ENCODE results near the gene SEC14L6.

The SEC14L6 gene

DNA sequence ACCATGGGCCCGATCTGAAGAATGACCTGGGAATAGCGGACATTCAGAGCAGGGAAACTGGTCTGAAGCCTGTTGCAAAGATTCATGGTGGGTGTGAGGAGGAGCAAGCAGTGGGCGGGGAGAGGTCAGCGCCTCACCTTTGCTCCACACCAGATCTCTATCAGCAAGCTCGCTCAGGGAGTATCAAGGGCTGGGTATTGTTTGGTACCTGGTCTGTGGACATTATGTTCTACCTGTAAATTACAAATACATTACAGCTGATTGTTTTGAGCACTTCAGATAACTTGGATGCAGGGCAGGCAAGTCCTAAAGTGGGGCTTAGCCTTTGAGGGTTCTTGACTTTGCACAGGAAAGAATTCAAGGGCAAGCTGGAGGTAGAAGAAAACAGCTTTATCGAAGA lies 30.3 kb downstream of the SEC14L6 start:
- WGBS (ENCODE audit: extremely low coverage, insufficient coverage, low lambda C conversion rate) = no CpG with 5 or more reads among the region's 6 CpGs
- no peak overlapping the region for H4K8ac ChIP-seq (ENCODE audit: low read depth, low read length)
- no peak overlapping the region for H3K56ac ChIP-seq (ENCODE audit: low read length)
- H3K4ac ChIP-seq (ENCODE audit: low read depth, low read length) = no peak overlapping the region
- H3K23ac ChIP-seq (ENCODE audit: low read length) = no peak overlapping the region
- H3K4me2 ChIP-seq (ENCODE audit: low read length) = no peak overlapping the region
- H3K27ac ChIP-seq (ENCODE audit: low read depth, low read length) = no peak overlapping the region
- H3K36me3 ChIP-seq (ENCODE audit: control insufficient read depth, insufficient read depth, low read length) = no peaks in the 10 kb centered on the region
- no peak overlapping the region for H2BK120ac ChIP-seq (ENCODE audit: low read depth, low read length)
- H2AK5ac ChIP-seq (ENCODE audit: low read length) = no peak overlapping the region
- H3K18ac ChIP-seq (ENCODE audit: low read length) = no peak overlapping the region
- H4K5ac ChIP-seq (ENCODE audit: low read length) = no peak overlapping the region
- no peak overlapping the region for H2BK15ac ChIP-seq (replicated peaks; ENCODE audit: low read depth)
- no peak overlapping the region for H3K9ac ChIP-seq (ENCODE audit: low read length)
- H3K79me2 ChIP-seq (ENCODE audit: control insufficient read depth, insufficient read depth, low read length) = no peaks in the 10 kb centered on the region
- no peak overlapping the region for H2BK5ac ChIP-seq (ENCODE audit: low read length)
- no peaks in the 10 kb centered on the region for H3K27me3 ChIP-seq (ENCODE audit: insufficient read depth, low read length, poor library complexity)
- H3K79me1 ChIP-seq (ENCODE audit: low read length) = no peaks in the 10 kb centered on the region
- DNase-seq = no peak
- no peak overlapping the region for H3K4me3 ChIP-seq (ENCODE audit: low read length)
- no peaks in the 10 kb centered on the region for H3K4me1 ChIP-seq (ENCODE audit: control insufficient read depth, low read depth, low read length)

GRCh38 chr22:30514252-30514651 lies 32.3 kb downstream of the SEC14L6 start:
- H3K79me2 ChIP-seq (ENCODE audit: control insufficient read depth, insufficient read depth, low read length) = no peaks in the 10 kb centered on the region
- no peak overlapping the region for H3K23ac ChIP-seq (ENCODE audit: low read length)
- H3K79me1 ChIP-seq (ENCODE audit: low read length) = no peaks in the 10 kb centered on the region
- no peak overlapping the region for H3K27ac ChIP-seq (ENCODE audit: low read depth, low read length)
- H3K4me1 ChIP-seq (ENCODE audit: control insufficient read depth, low read depth, low read length) = no peaks in the 10 kb centered on the region
- H3K27me3 ChIP-seq (ENCODE audit: insufficient read depth, low read length, poor library complexity) = no peaks in the 10 kb centered on the region
- H4K5ac ChIP-seq (ENCODE audit: low read length) = no peak overlapping the region
- no peak overlapping the region for H3K4ac ChIP-seq (ENCODE audit: low read depth, low read length)
- no peak overlapping the region for H3K4me3 ChIP-seq (ENCODE audit: low read length)
- no peak overlapping the region for H2BK5ac ChIP-seq (ENCODE audit: low read length)
- no peak for DNase-seq
- no peak overlapping the region for H3K56ac ChIP-seq (ENCODE audit: low read length)
- no peaks in the 10 kb centered on the region for H3K36me3 ChIP-seq (ENCODE audit: control insufficient read depth, insufficient read depth, low read length)
- H3K9ac ChIP-seq (ENCODE audit: low read length) = no peak overlapping the region
- WGBS (ENCODE audit: extremely low coverage, insufficient coverage, low lambda C conversion rate) = no CpG with 5 or more reads among the region's 4 CpGs
- H4K8ac ChIP-seq (ENCODE audit: low read depth, low read length) = no peak overlapping the region
- H2BK15ac ChIP-seq (replicated peaks; ENCODE audit: low read depth) = no peak overlapping the region
- H2AK5ac ChIP-seq (ENCODE audit: low read length) = no peak overlapping the region
- no peak overlapping the region for H3K18ac ChIP-seq (ENCODE audit: low read length)
- no peak overlapping the region for H2BK120ac ChIP-seq (ENCODE audit: low read depth, low read length)
- H3K4me2 ChIP-seq (ENCODE audit: low read length) = no peak overlapping the region

DNA sequence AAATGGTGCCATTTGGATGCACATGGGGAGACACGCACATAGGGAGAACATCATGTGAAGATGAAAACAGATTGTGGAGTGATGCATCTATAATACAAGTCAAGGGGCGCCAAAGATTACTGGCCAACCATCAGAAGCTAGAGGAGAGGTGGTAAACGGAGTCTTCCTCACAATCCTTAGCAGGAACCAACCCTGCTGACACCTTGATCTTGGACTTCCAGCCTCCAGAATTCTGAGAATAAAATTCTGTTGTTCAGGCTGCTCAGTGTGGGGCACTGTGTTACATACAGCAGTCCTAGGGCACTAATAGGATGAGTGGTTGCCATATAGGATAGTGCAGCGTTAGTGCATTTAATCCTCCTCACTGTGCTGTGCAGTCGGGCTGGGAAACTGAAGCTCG lies 33.1 kb downstream of the SEC14L6 start:
- Histone ChIP-seq H3K9ac (ENCODE audit: low read length) (no peak overlapping the region), H3K79me1 (ENCODE audit: low read length) (no peaks in the 10 kb centered on the region), H3K18ac (ENCODE audit: low read length) (no peak overlapping the region), H3K27me3 (ENCODE audit: insufficient read depth, low read length, poor library complexity) (no peaks in the 10 kb centered on the region), H2BK5ac (ENCODE audit: low read length) (no peak overlapping the region), H3K27ac (ENCODE audit: low read depth, low read length) (no peak overlapping the region), H3K4me3 (ENCODE audit: low read length) (no peak overlapping the region), H3K4me2 (ENCODE audit: low read length) (no peak overlapping the region), H3K79me2 (ENCODE audit: control insufficient read depth, insufficient read depth, low read length) (no peaks in the 10 kb centered on the region), H4K8ac (ENCODE audit: low read depth, low read length) (no peak overlapping the region), H3K4me1 (ENCODE audit: control insufficient read depth, low read depth, low read length) (no peaks in the 10 kb centered on the region), H2BK120ac (ENCODE audit: low read depth, low read length) (no peak overlapping the region), H3K4ac (ENCODE audit: low read depth, low read length) (no peak overlapping the region), H3K56ac (ENCODE audit: low read length) (no peak overlapping the region), H3K23ac (ENCODE audit: low read length) (no peak overlapping the region), H2BK15ac (replicated peaks; ENCODE audit: low read depth) (no peak overlapping the region), H2AK5ac (ENCODE audit: low read length) (no peak overlapping the region), H4K5ac (ENCODE audit: low read length) (no peak overlapping the region), H3K36me3 (ENCODE audit: control insufficient read depth, insufficient read depth, low read length) (no peaks in the 10 kb centered on the region)
- WGBS (ENCODE audit: extremely low coverage, insufficient coverage, low lambda C conversion rate) = no CpG with 5 or more reads among the region's 6 CpGs
- no peak for DNase-seq

- H3K23ac ChIP-seq (ENCODE audit: low read length) = no peak overlapping the region
- no peak for DNase-seq
- no peak overlapping the region for H2AK5ac ChIP-seq (ENCODE audit: low read length)
- H2BK5ac ChIP-seq (ENCODE audit: low read length) = no peak overlapping the region
- no peaks in the 10 kb centered on the region for H3K36me3 ChIP-seq (ENCODE audit: control insufficient read depth, insufficient read depth, low read length)
- no peak overlapping the region for H2BK120ac ChIP-seq (ENCODE audit: low read depth, low read length)
- no peak overlapping the region for H4K8ac ChIP-seq (ENCODE audit: low read depth, low read length)
- no peak overlapping the region for H3K27ac ChIP-seq (ENCODE audit: low read depth, low read length)
- no peak overlapping the region for H2BK15ac ChIP-seq (replicated peaks; ENCODE audit: low read depth)
- H3K4me3 ChIP-seq (ENCODE audit: low read length) = no peak overlapping the region
- no peak overlapping the region for H3K9ac ChIP-seq (ENCODE audit: low read length)
- H3K56ac ChIP-seq (ENCODE audit: low read length) = no peak overlapping the region
- no peak overlapping the region for H4K5ac ChIP-seq (ENCODE audit: low read length)
- WGBS (ENCODE audit: extremely low coverage, insufficient coverage, low lambda C conversion rate) = no CpG with 5 or more reads among the region's 7 CpGs
- no peak overlapping the region for H3K4ac ChIP-seq (ENCODE audit: low read depth, low read length)
- H3K79me2 ChIP-seq (ENCODE audit: control insufficient read depth, insufficient read depth, low read length) = no peaks in the 10 kb centered on the region
- no peaks in the 10 kb centered on the region for H3K27me3 ChIP-seq (ENCODE audit: insufficient read depth, low read length, poor library complexity)
- H3K4me2 ChIP-seq (ENCODE audit: low read length) = no peak overlapping the region
- no peak overlapping the region for H3K18ac ChIP-seq (ENCODE audit: low read length)
- no peaks in the 10 kb centered on the region for H3K79me1 ChIP-seq (ENCODE audit: low read length)
- no peaks in the 10 kb centered on the region for H3K4me1 ChIP-seq (ENCODE audit: control insufficient read depth, low read depth, low read length)
These were observed 34.6 kb downstream of the SEC14L6 start for GRCh38 chr22:30511911-30512310.

DNA sequence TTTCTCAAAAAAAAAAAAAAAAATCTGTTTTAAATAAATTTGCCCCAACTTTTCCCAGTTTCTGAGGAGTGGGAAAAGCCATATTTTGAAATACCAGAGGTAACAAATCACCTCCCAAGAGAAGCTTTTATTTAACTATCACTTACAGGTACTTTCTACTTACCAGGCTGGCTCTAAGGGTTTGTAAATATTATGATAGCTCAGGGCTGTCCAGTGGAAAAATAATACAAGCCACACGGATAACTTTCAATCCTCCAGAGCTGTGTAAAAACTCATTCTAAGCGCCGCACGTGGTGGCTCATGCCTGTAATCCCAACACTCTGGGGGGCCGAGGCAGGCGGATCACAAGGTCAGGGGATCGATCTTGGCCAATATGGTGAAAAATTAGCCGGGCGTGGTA lies 35.4 kb downstream of the SEC14L6 start:
- H2BK15ac ChIP-seq (replicated peaks; ENCODE audit: low read depth) = no peak overlapping the region
- H3K56ac ChIP-seq (ENCODE audit: low read length) = no peak overlapping the region
- no peak overlapping the region for H3K23ac ChIP-seq (ENCODE audit: low read length)
- no peaks in the 10 kb centered on the region for H3K79me2 ChIP-seq (ENCODE audit: control insufficient read depth, insufficient read depth, low read length)
- no peaks in the 10 kb centered on the region for H3K79me1 ChIP-seq (ENCODE audit: low read length)
- H2AK5ac ChIP-seq (ENCODE audit: low read length) = no peak overlapping the region
- H4K5ac ChIP-seq (ENCODE audit: low read length) = no peak overlapping the region
- H3K27ac ChIP-seq (ENCODE audit: low read depth, low read length) = no peak overlapping the region
- no peak overlapping the region for H4K8ac ChIP-seq (ENCODE audit: low read depth, low read length)
- H3K4ac ChIP-seq (ENCODE audit: low read depth, low read length) = no peak overlapping the region
- H3K9ac ChIP-seq (ENCODE audit: low read length) = no peak overlapping the region
- no peak overlapping the region for H2BK120ac ChIP-seq (ENCODE audit: low read depth, low read length)
- H3K18ac ChIP-seq (ENCODE audit: low read length) = no peak overlapping the region
- no CpG with 5 or more reads among the region's 9 CpGs for WGBS (ENCODE audit: extremely low coverage, insufficient coverage, low lambda C conversion rate)
- H3K4me1 ChIP-seq (ENCODE audit: control insufficient read depth, low read depth, low read length) = no peaks in the 10 kb centered on the region
- no peak overlapping the region for H3K4me3 ChIP-seq (ENCODE audit: low read length)
- no peak overlapping the region for H3K4me2 ChIP-seq (ENCODE audit: low read length)
- no peak overlapping the region for H2BK5ac ChIP-seq (ENCODE audit: low read length)
- H3K36me3 ChIP-seq (ENCODE audit: control insufficient read depth, insufficient read depth, low read length) = no peaks in the 10 kb centered on the region
- no peaks in the 10 kb centered on the region for H3K27me3 ChIP-seq (ENCODE audit: insufficient read depth, low read length, poor library complexity)
- DNase-seq = no peak

DNA sequence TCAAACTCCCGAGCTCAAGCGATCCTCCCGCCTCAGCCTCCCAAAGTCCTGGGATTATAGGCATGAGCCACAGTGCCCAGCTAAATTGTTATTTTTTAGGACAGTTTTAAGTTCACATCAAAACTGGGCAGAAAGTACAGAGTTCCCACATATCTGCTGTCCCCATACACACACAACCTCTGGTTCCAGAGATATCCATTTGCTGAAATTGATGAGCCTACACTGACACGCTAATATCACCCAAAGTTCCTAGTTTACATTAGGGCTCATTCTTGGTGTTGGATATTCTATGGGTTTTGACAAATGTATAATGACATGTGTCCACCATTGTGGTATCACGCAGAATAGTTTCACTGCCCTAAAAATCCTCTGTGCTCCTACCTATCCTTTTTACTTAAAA lies 38.3 kb downstream of the SEC14L6 start:
- no CpG with 5 or more reads among the region's 5 CpGs for WGBS (ENCODE audit: extremely low coverage, insufficient coverage, low lambda C conversion rate)
- no peak overlapping the region for H3K27ac ChIP-seq (ENCODE audit: low read depth, low read length)
- no peak overlapping the region for H3K4me3 ChIP-seq (ENCODE audit: low read length)
- DNase-seq = no peak
- H4K5ac ChIP-seq (ENCODE audit: low read length) = no peak overlapping the region
- no peak overlapping the region for H3K4ac ChIP-seq (ENCODE audit: low read depth, low read length)
- H2BK120ac ChIP-seq (ENCODE audit: low read depth, low read length) = no peak overlapping the region
- no peak overlapping the region for H2AK5ac ChIP-seq (ENCODE audit: low read length)
- no peak overlapping the region for H3K23ac ChIP-seq (ENCODE audit: low read length)
- H3K9ac ChIP-seq (ENCODE audit: low read length) = no peak overlapping the region
- no peak overlapping the region for H3K18ac ChIP-seq (ENCODE audit: low read length)
- no peaks in the 10 kb centered on the region for H3K4me1 ChIP-seq (ENCODE audit: control insufficient read depth, low read depth, low read length)
- no peak overlapping the region for H3K56ac ChIP-seq (ENCODE audit: low read length)
- no peak overlapping the region for H2BK5ac ChIP-seq (ENCODE audit: low read length)
- no peak overlapping the region for H3K4me2 ChIP-seq (ENCODE audit: low read length)
- H2BK15ac ChIP-seq (replicated peaks; ENCODE audit: low read depth) = no peak overlapping the region
- H3K36me3 ChIP-seq (ENCODE audit: control insufficient read depth, insufficient read depth, low read length) = no peaks in the 10 kb centered on the region
- H3K27me3 ChIP-seq (ENCODE audit: insufficient read depth, low read length, poor library complexity) = no peaks in the 10 kb centered on the region
- no peak overlapping the region for H4K8ac ChIP-seq (ENCODE audit: low read depth, low read length)
- H3K79me2 ChIP-seq (ENCODE audit: control insufficient read depth, insufficient read depth, low read length) = no peaks in the 10 kb centered on the region
- H3K79me1 ChIP-seq (ENCODE audit: low read length) = no peaks in the 10 kb centered on the region

Data from mesendoderm (in vitro differentiated cells).